ENCODE data around the gene G0S2.

GRCh38 chr1:209710093-209710492 lies 34.9 kb downstream of the G0S2 start:
- TF ChIP-seq EP300 (conservative IDR thresholded peaks at IDR 0.05; ENCODE audit: poor library complexity, severe bottlenecking) (no peak), CTCF (IDR thresholded peaks at IDR 0.05; ENCODE audit: poor library complexity, severe bottlenecking) (no peak), POLR2AphosphoS5 (IDR thresholded peaks at IDR 0.05) (no peak), TAF1 (IDR thresholded peaks at IDR 0.05; ENCODE audit: low read depth) (no peak), REST (IDR thresholded peaks at IDR 0.05; ENCODE audit: borderline replicate concordance) (no peak), EZH2 (IDR thresholded peaks at IDR 0.05; ENCODE audit: borderline replicate concordance, insufficient read depth, low read length, poor library complexity, severe bottlenecking) (no peak), RAD21 (conservative IDR thresholded peaks at IDR 0.05) (no peak)

All from neural cell (in vitro differentiated cells).